Measurements from ENCODE around the gene LCN15.

The LCN15 gene

GRCh38 chr9:136738960-136739359 lies 25.4 kb downstream of the LCN15 start:
- no peak for DNase-seq

DNA sequence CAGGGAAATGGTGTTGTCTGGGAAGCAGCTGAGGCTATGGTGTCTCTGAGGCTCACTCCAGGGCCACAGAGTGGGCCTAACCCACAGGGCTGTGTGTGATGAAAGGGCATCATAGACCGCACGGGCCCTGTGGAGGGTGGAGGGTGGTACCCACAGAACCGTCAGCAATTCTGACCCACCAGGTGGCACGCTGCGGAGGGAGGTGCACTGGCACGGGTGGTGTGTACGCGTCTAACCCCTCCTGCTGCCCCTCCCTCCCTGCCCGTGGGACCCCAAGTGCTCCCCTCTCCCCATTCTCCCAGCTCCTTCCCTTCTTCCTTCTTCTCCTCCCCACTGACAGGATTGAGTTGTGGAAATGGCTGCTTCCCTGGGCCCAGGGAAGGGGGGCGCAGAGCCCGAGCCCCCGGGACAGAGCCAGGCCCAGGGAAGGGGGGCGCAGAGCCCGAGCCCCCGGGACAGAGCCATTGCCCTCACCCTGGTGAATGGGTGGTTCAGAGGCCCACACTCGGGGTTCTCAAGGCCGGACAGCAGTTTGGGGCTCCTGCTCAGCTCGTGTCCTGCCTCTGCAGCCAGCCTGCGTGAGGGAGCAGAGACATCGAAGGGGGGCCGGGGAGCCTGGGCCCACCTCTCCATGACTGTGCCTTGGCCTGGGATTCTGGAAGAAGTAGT lies 28.4 kb downstream of the LCN15 start:
- DNase-seq, result no peak

- DNase-seq, result no peak
Measured at GRCh38 chr9:136734837-136735496, 29.4 kb downstream of the LCN15 start.

- DNase-seq, result no peak
Measured at GRCh38 chr9:136733611-136734010, 30.7 kb downstream of the LCN15 start.

GRCh38 chr9:136732444-136733178 lies 31.7 kb downstream of the LCN15 start:
- DNase-seq, result no peak

DNA sequence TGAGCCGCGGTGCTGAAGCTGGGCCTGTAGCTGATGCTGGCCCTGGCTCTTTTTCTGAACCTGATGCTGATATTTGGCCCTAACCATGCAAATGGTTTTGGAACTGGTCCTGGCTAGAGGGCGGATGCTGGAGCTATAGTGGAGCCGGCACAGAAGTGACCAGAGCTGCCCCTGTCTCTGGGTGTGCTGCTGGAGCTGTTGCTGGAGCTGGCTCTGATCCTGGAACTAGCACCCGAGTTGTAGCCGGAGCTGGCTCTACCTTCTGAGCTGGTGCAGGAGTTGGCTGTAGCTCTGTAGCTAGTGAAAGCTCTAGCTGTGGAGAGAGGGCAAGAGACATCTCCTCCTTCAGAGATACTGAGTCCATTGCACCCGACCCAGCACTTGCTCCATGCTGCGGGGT lies 34.4 kb downstream of the LCN15 start:
- DNase-seq, result no peak

- no peak for DNase-seq
Measured at GRCh38 chr9:136729144-136729543, 35.2 kb downstream of the LCN15 start.

GRCh38 chr9:136728548-136729123 lies 35.7 kb downstream of the LCN15 start:
- DNase-seq, result no peak

- peak; percentile 92 for DNase-seq
Measured at GRCh38 chr9:136728080-136728547, 36.2 kb downstream of the LCN15 start.

GRCh38 chr9:136726631-136727191 lies 37.6 kb downstream of the LCN15 start:
- DNase-seq, result no peak

GRCh38 chr9:136726118-136726517 lies 38.2 kb downstream of the LCN15 start:
- no peak for DNase-seq

DNA sequence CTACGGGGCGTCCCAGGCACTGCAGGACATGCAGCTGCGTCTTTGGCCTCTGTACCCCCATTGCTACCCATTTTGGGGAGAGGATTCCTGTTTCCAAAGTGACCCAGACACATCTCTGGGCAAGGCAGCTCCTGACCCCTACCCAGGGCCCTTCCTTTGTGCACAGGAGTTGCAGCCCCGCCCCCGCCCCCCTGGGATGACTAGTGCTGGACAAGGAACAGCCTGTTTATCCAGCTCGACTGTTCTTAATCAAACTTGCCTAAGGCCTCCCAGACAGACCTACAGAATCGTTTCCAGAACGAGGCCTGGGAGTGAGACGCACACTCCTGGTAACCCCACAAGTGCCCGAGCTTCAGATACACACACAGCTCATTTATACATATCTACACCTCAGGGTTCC lies 38.7 kb downstream of the LCN15 start:
- no peak for DNase-seq

DNA sequence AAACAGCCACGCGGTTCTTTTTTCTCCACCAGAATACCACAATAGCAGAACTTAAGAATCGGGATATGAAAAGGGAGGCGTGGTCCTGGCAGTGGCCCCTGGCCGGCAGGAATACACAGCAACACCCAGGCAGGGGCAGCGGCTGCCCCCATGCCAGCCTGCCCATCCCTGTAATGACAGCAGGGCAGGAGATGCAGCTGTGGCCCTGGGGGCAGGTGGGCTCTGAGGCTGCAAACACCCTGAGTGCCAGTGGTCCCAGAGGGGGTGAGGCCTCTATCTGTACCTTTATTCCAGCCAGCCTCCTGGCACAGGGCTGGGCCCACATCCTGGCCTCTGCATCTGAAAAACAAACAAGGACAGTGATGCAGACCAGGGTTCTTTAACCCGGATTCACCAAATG lies 39.5 kb downstream of the LCN15 start:
- DNase-seq, result no peak

DNA sequence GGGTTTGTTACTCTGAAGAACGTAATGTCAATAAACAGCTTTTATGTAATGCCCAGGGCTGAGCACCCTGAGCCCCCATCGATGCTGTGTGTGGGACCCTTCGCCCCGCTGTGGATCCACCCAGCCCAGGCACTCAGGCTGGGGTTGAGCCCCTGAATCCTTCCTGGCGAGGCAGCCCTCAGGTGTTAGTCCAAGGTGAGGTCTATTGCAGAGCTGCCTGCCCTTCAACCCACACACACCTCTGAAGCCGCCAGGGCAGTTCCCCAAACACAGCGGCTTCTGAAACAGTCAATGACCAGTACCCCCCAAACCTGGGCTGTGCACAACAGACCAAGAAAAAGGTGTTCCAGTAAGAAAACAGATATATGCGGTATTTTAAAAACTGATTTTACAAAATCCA lies 40.3 kb downstream of the LCN15 start:
- no peak for DNase-seq

DNA sequence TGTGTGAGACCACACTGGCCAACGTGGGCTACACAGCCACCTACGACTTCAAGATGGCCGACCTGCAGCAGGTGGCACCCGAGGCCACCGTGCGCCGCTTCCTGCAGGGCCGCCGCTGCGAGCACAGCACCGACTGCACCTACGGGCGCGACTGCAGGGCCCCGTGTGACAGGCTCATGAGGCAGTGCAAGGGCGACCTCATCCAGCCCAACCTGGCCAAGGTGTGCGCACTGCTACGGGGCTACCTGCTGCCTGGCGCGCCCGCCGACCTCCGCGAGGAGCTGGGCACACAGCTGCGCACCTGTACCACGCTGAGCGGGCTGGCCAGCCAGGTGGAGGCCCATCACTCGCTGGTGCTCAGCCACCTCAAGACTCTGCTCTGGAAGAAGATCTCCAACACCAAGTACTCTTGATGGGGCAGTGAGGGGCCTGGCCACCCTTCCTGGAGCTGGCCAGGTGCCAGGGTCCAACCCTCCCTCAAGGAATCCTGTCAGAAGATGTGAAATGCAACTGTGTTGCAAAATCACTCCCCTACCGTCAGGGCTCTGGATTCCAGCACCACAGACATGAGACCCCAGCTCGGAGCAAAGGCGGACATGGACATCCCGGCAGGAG lies 40.8 kb downstream of the LCN15 start:
- DNase-seq, result no peak

- no peak for DNase-seq
Measured at GRCh38 chr9:136722969-136723356, 41.4 kb downstream of the LCN15 start.

DNA sequence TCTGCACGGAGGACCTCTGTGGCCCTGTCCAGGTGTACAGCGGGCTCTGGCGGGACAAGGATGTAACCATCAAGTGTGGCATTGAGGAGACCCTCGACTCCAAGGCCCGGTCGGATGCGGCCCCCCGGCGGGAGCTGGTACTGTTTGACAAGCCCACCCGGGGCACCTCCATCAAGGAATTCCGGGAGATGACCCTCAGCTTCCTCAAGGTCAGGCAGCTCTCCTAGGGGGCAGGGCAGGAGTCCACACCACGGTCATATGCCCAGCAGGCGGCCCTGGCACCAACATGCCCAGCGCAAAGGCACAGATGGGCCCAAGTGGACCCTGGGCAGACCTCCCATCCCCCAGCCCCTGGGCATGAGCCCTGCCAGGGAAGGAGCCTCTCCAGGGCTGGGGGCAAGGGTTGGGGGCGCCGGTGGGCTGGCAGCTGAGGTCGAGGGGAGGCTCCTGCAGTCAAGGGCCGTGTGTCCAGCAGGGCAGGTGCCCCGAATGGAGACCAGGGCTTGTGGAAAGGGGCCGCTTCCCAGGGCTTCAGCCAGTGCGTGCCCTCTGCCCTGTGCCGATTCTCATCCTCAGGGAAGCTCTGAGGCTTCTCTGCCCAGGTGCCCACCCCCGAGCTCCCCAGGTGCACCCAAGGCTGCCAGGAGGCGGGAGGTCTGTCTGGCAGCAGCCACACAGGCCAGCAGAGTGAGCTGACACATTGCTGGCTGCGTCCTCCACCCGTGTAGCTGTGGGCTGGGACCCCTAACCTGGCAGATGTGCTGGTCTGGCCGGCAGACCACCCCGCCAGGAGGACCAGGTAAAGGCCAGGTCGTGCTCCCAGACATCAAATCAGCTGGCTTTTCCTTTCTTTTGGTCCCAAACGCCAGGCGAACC lies 42.0 kb downstream of the LCN15 start:
- DNase-seq, result no peak

- no peak for DNase-seq
Measured at GRCh38 chr9:136721339-136722092, 42.8 kb downstream of the LCN15 start.

GRCh38 chr9:136720898-136721338 lies 43.4 kb downstream of the LCN15 start:
- DNase-seq, result no peak

GRCh38 chr9:136720251-136720897 lies 43.9 kb downstream of the LCN15 start:
- peak; percentile 88 for DNase-seq
